NCI-H748 (cell line): ENCODE results near the gene CSTPP1.
A peak's percentile ranks its signal among the peaks of the same experiment; 100 is the strongest.

Experiments
- DNase-seq: peaks from one replicate; lab custom pipeline; 2025; ENCODE audit not compliant: unreplicated experiment; lab: John Stamatoyannopoulos, UW

Gene CSTPP1, protein sequence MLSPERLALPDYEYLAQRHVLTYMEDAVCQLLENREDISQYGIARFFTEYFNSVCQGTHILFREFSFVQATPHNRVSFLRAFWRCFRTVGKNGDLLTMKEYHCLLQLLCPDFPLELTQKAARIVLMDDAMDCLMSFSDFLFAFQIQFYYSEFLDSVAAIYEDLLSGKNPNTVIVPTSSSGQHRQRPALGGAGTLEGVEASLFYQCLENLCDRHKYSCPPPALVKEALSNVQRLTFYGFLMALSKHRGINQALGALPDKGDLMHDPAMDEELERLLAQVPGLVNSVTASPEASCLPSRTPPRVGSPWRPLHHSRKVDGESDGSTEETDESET

DNA sequence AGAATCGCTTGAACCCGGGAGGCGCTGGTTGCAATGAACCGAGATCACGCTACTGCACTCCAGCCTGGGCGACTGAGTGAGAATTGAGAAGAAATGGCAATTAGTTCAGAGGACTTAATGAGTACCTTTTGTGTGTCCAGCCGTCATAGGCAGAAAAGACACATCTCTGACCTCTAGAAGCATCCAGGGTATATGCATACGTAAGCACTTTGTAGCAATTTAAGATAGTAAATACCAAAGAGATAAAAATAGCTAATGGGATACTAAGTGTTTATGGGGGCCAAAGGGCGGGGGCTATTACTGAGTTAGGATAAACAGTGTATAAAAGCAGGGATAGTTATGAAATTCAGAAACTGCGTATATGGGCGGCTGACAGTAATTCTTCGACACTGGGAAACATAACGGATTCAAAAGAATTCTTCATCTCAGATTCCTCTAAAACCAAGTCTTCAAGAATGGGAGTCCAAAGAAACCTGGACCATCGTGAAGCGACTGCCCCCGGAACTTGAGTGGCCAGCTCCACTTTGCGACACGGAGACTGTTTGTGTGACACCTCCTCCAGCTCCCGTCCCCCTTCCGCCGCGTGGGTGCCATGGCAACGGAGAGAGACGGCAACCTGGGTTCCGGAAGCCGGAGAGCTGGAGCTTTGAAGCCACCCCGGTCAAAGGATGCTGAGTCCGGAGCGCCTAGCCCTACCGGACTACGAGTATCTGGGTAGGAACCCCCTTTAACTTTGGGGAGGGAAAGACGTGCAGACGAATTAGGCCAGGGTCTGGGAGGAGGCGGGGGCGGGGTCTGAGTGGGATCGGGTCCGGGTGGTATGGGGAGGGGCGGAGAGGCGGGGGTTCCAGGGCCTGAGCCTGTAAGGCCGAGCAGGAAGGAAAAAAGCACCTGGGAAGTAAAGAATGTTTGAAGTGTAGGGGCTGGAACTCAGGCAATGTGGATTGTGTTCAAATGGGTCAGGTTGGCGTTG is at the start of gene CSTPP1:
TSS of gene CSTPP1 (plus strand) at position 624 of the 973 bp plus-strand sequence. CDS start at position 669, 45 bp downstream.
- peak; percentile 96 for DNase-seq

DNA sequence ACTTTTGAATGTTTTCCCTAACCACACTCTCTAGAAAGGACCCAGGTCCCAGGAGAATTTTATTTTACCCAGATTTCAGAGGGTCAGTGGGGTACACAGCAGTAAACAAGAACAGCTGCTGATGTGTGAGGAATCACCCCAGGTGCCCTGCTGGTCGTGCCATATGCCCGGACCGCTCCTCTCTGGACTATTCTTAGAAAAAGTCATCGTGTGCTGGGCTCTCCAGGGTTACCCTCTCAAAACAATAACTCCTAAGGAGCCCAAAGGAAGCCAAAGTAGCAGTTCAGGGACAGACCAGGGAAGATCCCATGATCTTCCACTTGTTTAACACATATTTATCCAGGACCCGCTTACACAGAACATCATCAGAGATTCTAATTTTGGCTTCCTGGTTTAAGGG is 47.9 kb upstream of the CSTPP1 start:
- no peak for DNase-seq

DNA sequence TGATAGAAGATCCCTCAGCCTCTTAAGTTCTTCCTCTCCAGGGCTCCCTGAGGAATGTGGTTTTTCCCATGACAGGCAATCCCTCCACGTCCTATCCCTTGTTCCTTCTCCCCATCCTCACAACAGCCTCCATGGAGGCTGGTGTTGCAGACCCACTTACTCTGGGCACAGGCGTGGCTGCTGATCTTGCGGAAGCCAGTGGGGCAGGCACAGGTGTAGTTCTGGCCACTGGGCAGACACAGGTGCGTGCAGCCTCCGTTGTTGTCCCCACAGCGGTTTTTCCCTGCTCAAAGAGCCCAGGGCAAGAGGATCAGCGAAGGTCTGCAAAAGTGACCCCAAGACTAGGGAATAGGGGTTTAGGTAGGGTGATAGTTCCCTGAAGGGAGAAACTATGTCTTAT is 47.3 kb upstream of the CSTPP1 start:
- DNase-seq = peak; percentile 45

DNA sequence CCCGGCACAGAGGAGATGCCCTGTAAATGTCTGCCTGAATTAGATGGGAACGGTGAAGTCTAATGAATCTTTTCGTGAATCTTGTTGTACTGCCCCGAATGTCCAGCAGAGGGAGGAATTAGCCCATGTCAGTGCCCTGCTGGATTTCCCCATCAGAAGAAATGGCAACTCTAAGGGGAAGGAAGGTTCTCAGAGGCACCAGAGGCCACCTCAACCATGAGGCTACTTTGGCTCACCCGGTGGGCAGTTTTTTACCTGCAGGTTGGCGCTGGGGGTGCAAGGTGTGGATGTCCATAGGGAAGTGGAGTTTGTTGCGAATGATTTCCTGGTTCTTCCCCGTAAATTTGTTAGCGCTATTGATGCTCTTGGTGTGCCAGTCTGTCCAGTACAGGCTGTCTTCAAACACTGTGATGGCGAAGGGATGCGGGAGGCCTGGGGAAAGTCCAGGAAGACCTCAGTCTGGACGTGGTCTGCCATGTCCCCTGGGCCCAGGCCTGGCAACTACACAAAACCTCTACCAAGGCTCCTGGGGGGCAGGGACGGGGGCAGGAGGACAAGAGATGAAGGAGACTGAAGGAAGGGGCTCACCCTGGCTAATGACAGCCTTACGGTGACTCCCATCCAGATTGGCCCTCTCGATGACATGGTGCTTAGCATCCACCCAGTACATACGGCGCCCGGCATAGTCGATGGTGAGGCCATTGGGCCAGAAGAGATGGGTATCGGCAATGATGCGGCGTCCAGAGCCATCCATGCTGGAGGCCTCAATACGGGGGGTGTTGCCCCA is 46.7 kb upstream of the CSTPP1 start:
- peak; percentile 74 for DNase-seq

DNA sequence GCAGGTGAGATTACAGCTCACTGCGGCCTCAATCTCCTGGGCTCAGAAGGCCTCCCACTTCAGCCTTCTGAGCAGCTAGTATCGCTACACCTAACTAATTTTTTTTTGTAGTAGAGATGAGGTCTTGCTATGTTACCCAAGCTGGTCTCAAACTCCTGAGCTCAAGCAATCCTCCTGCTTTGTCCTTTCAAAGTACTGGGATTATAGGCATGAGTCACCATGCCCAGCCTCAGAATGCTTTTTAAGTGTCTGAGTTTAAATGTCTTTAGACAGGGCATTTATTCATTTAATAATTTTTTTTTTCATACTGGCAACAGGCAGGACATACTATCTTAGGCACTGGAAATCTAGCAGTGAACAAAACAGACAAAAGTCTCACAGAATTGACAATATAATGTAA is 45.9 kb upstream of the CSTPP1 start:
- DNase-seq = no peak

DNA sequence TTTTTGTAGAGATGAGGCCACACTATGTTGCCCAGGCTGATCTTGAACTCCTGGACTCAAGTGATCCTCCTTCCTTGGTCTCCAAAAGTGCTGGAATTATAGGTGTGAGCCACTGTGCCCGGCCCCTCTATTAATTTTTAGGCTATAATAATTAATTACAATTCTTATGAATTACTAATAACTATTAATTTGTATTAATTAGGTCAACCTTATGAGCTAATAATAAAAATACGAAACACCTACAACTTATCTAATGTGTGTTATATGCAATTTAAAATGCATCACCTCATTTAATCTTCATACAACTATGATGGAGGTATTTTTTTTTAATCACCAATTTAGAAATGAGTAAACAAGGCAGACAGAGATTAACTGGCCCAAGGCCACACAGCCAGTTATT is 44.5 kb upstream of the CSTPP1 start:
- DNase-seq = no peak

DNA sequence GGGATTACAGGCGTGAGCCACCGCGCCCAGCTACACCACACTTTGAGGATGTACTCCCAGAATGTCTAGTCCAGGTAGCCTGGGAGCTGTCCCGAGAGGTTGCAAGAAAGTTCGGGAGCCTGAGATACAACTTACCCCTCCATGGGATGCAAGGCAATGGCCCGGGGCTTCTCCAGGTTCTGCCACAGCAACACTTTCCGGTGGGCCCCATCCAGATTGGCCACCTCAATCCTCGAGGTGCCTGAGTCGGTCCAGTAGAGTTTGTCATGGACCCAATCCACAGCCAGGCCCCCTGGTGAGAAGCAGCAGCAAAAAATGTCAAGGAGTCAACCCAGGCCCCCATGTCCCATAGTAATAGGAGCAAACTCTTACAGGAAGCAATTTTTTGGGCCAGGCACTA is 43.7 kb upstream of the CSTPP1 start:
- no peak for DNase-seq

DNA sequence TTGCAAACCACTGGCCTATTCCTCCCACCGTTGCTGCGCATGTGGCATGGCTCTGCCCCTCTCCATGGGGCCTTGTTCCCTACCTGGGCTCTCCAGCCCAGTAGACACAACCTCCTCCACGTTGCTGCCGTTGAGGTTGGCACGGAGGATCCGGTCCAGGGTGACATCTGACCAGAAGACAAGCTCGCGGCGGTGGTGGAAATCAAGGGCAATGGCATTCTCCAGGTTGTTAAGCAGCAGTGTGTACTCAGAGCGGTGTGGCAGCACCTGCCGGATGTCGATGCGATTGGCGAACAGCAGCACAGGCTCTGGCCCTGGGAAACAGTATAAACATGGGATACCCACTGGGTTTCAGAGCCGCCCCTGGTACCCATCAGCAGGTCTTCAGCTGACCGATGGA is 42.1 kb upstream of the CSTPP1 start:
- DNase-seq = peak; percentile 89

DNA sequence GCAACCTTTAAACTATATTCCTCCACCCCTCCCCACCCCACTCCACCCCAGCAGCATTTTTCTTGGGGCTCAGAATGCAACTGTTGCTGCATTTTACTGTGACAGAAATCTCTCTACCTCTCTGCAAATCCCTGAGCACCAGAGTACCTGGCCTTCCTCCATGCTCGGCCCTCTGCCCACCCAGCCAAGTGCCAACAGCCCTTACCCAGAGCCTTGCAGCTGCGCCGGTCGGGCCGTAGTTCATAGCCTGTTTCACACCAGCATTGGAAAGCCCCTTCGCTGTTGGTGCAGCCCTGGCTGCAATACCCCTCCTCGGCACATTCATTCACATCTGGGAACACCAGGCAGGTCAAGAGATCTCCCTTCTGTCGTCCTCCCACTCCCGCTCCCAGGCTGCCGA is 41.6 kb upstream of the CSTPP1 start:
- DNase-seq = no peak

DNA sequence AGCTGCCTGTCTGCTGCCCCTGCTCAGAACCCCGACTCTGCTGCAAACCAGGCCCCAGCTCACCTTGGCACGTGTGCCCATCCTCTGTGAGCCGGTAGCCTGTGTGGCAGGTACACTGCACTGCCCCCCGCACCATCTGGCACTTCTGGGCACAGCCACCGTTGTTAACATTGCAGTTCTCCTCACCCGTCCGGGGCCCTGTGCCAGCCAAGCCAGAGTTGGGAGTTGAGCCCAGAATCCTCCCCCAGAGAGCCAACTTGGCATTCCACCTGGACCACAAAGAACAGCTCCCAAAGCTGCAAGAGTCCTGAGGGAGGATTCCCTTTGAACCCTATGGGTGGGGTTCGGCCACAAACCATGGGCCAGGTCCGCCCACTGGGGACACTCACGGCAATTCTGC is 40.7 kb upstream of the CSTPP1 start:
- DNase-seq = no peak

DNA sequence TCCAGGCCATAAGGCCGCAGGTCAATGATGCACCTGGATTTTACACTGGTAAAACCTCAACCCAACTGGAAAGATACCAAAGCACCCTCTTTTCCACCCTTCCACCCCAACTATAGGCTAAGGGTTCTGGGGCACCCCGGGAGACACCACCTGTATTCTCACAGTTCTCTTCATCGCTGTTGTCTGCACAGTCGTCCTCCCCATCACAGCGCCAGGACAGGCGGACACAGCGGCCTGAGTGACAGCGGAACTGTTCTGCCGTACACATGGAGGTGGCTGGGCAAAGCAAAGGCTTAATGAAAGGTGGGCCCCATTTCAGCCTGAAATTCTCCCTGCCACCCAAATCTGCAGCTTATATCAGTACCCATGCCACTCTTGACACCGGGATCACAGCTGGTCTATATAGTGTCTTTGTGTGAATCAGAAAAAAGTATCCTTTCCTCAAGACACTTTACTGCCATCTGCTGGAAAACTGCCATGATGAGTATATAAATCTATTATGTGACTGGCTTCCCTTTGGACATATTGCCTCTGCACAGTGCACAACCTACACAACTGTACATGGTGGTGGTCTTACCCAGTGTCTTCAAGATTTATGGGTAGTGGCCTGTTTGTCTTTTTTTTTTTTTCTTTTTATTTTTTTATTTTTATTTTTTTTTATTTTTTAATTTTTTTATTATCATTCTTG is 39.7 kb upstream of the CSTPP1 start:
- peak; percentile 77 for DNase-seq

DNA sequence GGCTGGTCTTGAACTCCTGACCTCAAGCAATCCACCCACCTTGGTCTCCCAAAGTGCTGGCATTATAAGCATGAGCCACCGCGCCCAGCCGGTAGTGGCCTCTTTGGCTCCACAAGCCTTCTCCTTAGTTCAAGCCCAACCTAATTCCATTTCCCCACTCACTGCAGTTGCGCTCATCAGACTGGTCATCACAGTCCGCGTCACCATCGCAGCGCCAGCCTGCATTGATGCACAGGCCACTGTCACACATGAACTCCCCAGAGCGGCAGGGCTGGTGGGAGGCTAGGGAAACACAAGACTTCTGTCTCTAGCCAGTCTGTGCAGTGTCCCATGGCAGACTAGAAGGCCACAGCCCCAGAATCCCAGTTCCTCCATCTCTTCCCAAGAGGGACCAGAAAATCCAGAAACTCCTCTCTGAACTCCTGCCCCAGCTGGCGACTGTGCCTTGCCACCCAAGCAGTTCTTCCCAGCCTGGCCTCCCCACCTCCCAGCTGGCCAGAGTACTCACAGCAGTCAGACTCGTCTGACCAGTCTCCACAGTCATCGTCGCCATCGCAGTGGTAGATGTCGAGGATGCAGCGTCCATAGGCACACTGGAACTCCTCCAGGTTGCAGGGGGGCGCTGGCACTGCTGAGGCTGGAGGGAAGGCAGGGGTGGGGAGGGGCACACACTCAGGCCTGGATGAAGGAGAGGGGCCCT is 38.0 kb upstream of the CSTPP1 start:
- peak; percentile 57 for DNase-seq

DNA sequence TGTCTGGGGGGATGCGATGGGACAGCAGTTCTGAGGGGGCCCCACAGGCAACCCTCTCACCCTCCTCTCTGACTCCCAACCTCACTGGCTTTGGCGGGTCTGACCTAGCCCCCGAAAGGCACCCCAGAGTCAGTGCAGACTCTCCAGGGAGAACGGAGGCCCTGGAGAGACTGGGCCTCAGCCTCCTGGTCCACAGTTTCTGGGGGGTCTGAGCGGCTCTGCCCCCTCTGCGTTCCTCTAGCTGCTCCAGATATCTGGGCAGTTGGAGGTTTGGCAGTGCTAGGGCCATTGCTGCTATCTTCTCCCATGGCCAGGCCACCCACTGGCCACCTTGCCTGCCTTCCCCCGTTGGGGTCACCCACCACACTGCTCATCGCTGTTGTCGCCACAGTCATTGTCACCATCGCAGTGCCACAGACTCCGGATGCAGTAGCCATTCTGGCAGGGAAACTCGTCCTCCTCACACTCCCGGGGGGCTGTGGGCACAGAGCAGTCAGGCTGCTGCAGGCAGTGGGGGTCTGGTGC is 37.0 kb upstream of the CSTPP1 start:
- no peak for DNase-seq

DNA sequence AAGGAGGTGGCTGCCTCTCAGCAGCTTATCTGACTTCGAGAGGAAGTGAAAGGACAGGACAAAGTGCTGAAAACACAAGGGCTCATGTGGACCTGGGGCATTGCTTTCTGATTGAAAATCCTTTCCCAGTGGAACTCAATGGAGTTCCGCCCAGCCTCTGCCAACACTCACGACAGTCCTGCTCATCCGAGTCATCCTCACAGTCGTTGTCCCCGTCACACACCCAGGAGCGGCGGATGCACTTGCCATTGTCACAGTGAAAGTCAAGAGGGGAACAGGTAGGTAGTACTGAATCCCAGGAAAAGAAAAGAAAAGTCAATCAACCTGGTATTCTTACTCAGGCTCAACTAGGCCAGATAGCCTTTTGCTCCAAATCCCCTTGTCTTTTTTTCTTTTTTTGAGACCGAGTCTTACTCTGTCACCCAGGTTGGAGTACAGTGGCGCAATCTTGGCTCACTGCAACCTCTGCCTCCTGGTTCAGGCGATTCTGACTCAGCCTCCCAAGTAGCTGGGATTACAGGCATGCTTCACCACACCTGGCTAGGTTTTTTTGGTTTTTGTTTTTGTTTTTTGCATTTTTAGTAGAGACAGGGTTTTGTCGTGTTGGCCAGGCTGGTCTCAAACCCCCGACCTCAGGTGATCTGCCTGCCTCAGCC is 36.3 kb upstream of the CSTPP1 start:
- DNase-seq = no peak

DNA sequence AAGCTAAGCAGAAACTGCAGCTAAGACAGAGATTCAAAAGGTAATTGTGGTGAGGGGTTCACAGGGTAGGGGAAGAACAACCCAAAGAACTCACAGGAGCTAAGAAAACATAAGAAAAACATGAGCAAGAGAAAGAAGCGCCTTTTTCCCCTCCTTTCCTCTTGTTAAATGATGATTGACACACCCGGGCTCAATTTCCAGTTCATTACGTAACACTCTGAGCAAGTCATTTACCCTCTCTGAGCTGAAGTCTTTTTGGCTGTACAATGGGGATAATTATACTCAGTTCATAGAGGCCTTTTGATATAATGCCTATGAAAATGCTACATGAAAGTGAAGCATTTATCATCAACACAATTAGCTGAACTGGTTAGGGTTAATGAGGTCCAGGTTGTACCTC is 35.4 kb upstream of the CSTPP1 start:
- DNase-seq = no peak

DNA sequence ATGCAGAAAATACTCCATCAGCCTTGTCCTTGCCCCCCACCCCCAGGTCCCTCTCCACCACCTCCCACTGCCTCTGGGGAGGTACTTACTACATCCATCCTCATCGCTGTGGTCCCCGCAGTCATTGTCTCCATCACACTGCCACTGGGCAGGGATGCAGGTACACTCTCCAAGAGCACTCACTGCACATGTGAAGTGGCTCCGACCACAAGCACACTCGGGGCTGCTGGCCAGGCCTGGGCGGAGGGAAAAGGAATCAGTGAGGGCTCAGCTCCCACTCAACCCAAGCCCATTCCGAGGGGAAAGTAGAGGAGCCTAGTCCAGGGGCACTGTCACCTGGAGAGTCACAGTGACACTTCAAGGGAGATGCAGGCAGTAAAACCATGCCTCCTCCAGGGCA is 33.9 kb upstream of the CSTPP1 start:
- no peak for DNase-seq

DNA sequence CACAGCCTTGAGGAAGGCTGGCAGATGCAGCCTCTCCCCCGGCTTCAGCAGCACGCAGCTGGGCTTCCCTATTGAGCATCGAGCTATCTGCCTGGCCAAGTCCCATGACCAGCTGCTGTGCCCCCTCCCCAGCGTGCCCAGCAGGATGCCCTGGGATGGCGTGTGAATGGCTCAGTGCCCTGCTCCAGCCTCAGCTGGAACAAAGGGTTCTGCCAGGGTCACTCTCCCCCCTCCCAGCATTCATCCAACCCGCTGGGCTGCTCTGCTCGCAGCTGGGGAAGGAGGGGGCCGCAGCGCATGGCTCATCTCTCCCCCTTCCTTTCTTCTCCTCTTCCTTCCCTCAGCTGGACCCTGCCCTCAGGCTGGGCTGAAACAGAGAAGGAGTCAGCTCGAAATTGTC is 32.7 kb upstream of the CSTPP1 start:
- no peak for DNase-seq

DNA sequence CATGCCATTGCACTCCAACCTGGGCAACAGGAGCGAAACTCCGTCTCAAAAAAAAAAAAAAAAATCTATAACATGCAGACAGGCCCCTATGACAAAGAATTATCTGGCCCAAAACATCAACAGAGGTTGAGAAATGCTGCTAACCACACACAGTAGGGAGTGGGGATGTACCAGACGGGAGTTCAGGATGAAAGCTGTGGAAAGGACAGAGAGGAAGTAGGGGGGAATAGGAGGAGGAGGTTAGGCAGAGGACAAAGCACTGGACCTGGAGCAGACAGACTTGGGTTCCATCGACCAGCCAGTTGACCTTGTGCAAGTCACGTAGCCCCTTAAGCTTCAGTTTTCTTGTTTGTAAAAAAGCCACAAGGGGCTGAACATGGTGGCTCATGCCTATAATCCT is 30.8 kb upstream of the CSTPP1 start:
- no peak for DNase-seq

DNA sequence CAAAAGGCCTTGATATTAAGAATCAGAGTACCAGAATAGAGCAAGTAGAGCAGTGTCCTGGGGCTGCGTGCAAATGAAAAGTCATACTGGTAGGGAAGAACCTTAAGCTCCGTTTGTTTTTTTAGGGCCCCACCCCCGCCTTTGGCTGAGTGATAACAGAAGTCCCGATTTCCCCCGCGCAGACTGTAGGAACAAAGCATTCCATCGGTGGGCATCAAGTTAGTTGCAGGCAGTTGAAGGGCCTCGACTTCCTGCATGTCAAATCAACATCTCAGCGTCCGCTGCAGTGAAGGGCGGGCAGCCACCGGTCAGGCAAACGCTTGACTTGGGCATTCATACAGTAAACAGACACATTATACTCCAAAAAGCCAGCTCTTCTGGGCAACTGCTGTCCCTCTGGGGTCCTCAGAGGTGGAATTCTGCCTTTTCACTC is 29.9 kb upstream of the CSTPP1 start:
- DNase-seq = no peak
